ENCODE measurements around the gene ZNF724.
"Not testable (repeated sequence)": the region's sequence is repeated elsewhere in the genome, so short reads cannot be mapped to it uniquely, and the experiment has no call there.

The ZNF724 gene

GRCh38 chr19:23249911-23250649 is at the start of gene ZNF724:
Gene ZNF724, minus strand, starts transcription at chr19:23250394. Its CDS starts 152 bp downstream, at chr19:23250242.
- peak; percentile 84 for DNase-seq (ENCODE audit: low read depth, low spot score)

- DNase-seq (ENCODE audit: low read depth, low spot score): no peak
Measured at GRCh38 chr19:23294141-23294540, 43.9 kb upstream of the ZNF724 start.

GRCh38 chr19:23289966-23290365 is 39.8 kb upstream of the ZNF724 start:
- not testable (repeated sequence) for DNase-seq (ENCODE audit: low read depth, low spot score)

GRCh38 chr19:23287620-23288019 is 37.4 kb upstream of the ZNF724 start:
- DNase-seq (ENCODE audit: low read depth, low spot score): no peak

- no peak for DNase-seq (ENCODE audit: low read depth, low spot score)
Measured at GRCh38 chr19:23286477-23286876, 36.3 kb upstream of the ZNF724 start.

GRCh38 chr19:23285948-23286347 is 35.8 kb upstream of the ZNF724 start:
- no peak for DNase-seq (ENCODE audit: low read depth, low spot score)

GRCh38 chr19:23285326-23285725 is 35.1 kb upstream of the ZNF724 start:
- not testable (repeated sequence) for DNase-seq (ENCODE audit: low read depth, low spot score)

- DNase-seq (ENCODE audit: low read depth, low spot score): no peak
Measured at GRCh38 chr19:23283925-23284324, 33.7 kb upstream of the ZNF724 start.

GRCh38 chr19:23281663-23282276 is 31.6 kb upstream of the ZNF724 start:
- no peak for DNase-seq (ENCODE audit: low read depth, low spot score)

GRCh38 chr19:23278118-23278517 is 27.9 kb upstream of the ZNF724 start:
- not testable (repeated sequence) for DNase-seq (ENCODE audit: low read depth, low spot score)

- peak; percentile 61 for DNase-seq (ENCODE audit: low read depth, low spot score)
Measured at GRCh38 chr19:23273590-23274412, 23.6 kb upstream of the ZNF724 start.

- no peak for DNase-seq (ENCODE audit: low read depth, low spot score)
Measured at GRCh38 chr19:23273022-23273589, 22.9 kb upstream of the ZNF724 start.

GRCh38 chr19:23263870-23264590 is 13.8 kb upstream of the ZNF724 start:
- DNase-seq (ENCODE audit: low read depth, low spot score): no peak

GRCh38 chr19:23263396-23263795 is 13.2 kb upstream of the ZNF724 start:
- no peak for DNase-seq (ENCODE audit: low read depth, low spot score)

GRCh38 chr19:23262920-23263319 is 12.7 kb upstream of the ZNF724 start:
- DNase-seq (ENCODE audit: low read depth, low spot score): no peak

GRCh38 chr19:23261496-23262020 is 11.4 kb upstream of the ZNF724 start:
- DNase-seq (ENCODE audit: low read depth, low spot score): no peak

- no peak for DNase-seq (ENCODE audit: low read depth, low spot score)
Measured at GRCh38 chr19:23260956-23261355, 10.8 kb upstream of the ZNF724 start.

- DNase-seq (ENCODE audit: low read depth, low spot score): no peak
Measured at GRCh38 chr19:23259961-23260360, 9.8 kb upstream of the ZNF724 start.

GRCh38 chr19:23255700-23256099 is 5.5 kb upstream of the ZNF724 start:
- DNase-seq (ENCODE audit: low read depth, low spot score): no peak

- no peak for DNase-seq (ENCODE audit: low read depth, low spot score)
Measured at GRCh38 chr19:23254141-23254910, 4.1 kb upstream of the ZNF724 start.

Data from brain pericyte (primary cell).